Activated CD8-positive, alpha-beta memory T cell treated with anti-CD3 and anti-CD28 coated beads for 48 hours (primary cell): ENCODE measurements around the gene SPAM1.
"Not testable (repeated sequence)": the region's sequence is repeated elsewhere in the genome, so short reads cannot be mapped to it uniquely, and the experiment has no call there.

Experiments
- DNase-seq, 3 experiments: peaks; one replicate each; pipeline ENCODE4 v3.0.0-alpha.2; 2020; ENCODE audit warnings: low read depth in 2 of 3, low spot score in 2 of 3

The SPAM1 gene, protein sequence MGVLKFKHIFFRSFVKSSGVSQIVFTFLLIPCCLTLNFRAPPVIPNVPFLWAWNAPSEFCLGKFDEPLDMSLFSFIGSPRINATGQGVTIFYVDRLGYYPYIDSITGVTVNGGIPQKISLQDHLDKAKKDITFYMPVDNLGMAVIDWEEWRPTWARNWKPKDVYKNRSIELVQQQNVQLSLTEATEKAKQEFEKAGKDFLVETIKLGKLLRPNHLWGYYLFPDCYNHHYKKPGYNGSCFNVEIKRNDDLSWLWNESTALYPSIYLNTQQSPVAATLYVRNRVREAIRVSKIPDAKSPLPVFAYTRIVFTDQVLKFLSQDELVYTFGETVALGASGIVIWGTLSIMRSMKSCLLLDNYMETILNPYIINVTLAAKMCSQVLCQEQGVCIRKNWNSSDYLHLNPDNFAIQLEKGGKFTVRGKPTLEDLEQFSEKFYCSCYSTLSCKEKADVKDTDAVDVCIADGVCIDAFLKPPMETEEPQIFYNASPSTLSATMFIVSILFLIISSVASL

DNA sequence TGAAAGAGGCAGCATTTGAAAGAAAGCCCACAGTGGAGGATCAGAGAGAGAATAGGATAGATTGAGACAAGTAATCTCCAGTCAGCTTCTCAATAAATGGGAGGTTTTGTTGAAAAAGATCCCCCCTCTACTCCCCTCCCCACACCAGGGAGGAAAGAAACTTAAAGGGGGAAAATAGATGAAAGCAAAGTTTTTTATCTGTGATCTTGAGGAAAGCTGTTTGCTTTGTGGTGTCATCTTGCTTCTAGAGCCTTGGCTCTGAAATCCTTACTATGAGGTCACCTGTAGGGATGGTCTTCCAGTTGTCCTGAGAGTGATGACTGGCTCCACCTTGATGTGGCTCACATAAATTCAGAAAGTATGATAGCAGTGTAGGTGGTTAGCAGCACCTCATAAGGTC, at the start of gene SPAM1:
TSS of gene SPAM1 (plus strand) at position 301 of the 400 bp plus-strand sequence. CDS start 28,330 bp downstream, outside the sequence.
- no peak for DNase-seq

DNA sequence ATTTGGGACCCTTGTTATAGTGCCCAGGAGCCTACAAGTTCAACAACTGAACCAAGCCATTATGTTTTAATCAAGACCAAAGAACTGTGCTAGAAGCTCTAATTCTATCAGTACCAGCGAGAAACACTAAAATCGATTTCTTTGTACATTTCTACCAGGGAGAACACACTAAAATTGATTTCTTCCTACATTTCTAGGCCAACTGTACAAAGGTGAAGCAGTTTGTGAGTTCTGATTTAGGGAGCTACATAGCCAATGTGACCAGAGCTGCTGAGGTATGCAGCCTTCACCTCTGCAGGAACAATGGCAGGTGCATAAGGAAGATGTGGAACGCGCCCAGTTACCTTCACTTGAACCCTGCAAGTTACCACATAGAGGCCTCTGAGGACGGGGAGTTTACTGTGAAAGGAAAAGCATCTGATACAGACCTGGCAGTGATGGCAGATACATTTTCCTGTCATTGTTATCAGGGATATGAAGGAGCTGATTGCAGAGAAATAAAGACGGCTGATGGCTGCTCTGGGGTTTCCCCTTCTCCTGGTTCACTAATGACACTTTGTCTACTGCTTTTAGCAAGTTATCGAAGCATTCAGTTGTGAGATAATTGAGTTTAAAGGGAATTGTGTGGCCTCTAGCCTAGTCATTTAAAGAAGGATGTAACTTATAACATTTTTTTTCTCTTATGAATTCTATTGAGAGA, 48.3 kb upstream of the SPAM1 start:
- DNase-seq: no peak

DNA sequence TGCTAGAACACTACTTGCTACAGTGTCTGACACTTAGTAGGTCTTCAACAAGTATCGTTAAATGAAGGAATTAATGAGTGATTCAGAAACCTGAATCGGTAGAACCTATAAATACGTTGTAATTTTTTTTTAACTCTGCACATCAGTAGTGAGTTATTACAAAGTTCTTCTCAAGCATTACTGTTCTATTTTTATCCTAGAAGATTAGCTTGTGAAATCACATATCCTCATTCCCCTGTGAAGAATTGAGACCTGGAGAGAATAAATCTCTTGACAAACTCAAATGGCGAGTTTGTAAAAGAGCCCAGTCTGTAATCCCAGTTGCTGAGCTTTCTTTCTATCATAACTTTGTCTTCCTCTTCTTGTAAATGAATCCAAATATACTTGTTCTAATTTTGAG, 45.4 kb upstream of the SPAM1 start:
- DNase-seq: no peak

DNA sequence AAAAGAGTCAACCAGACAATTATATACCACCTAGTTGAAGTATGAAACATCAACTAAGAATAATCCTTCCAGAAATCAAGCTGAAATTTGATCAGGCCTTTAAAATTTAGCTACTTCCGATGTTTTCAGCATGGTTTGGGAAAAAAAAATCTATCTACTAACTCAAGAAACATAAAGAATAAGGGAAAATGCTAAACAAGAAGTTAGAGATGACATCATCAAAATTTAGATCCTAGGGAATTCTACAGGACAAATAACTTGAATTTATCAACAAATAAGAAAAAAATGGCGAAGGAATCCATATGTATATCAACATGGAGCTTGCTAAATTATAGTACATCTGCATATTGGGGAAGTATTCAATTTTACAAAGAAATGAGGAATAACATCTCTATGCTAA, 43.7 kb upstream of the SPAM1 start:
- no peak for DNase-seq

DNA sequence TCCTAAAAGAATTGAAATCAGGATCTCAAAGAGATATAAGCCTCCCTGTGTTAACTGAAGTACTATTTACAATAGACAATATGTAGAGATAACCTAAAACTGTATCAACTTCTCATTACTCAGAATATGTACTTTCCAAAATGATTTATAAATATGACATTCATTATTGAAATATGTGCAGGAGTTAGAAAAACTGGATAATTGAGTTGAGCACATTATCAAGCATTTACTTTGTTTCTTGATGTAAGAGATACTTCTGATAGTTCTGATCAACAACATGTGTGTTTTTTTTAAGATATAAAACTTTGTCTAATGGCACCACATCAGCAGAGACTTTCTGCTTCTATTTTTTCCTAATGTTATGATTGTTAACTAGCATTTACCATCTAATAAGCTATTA, 41.9 kb upstream of the SPAM1 start:
- no peak for DNase-seq

DNA sequence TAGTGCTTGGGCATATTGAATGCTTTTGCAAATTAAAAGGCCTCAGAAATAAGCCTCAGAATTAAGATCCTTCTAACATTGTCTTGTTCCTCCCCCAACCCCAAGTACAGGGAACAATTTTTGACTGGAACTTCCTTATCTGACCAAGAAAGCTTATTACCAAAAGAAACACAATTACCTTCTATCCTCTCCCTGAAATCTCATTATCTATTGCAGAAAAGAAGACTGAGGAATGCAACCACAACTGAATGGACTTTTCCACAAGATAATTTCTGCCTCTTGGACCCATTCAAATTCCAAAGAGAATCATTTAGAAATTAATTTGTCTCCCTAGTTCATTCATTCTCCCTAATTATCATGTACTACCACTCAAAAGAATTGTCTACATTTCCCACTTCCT, 36.8 kb upstream of the SPAM1 start:
- DNase-seq: no peak

GRCh38 chr7:123894753-123895152, 30.3 kb upstream of the SPAM1 start:
- not testable (repeated sequence) for DNase-seq

DNA sequence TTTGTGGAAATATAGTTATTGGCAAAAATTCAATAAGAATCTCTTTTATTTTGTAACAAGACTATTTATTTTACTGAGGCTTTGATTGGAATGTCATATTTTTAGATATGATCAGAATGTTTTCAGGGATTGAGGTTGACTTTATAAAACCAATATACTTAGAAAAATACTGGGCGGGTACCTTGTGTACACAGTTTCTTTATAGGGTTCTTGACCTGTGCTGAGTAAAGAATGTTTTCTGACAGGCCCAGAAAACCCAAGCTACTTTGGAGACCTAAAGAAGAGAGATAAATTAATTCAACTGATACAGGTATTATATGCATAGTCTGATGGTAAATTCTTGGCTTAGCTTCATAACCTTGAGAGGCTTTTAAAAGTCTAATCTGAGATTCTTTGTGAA, 23.9 kb upstream of the SPAM1 start:
- DNase-seq: no peak

- no peak for DNase-seq
Measured at GRCh38 chr7:123905714-123906113, 19.3 kb upstream of the SPAM1 start.

- DNase-seq: no peak
Measured at GRCh38 chr7:123916240-123916724, 8.8 kb upstream of the SPAM1 start.

GRCh38 chr7:123917878-123918277, 7.2 kb upstream of the SPAM1 start:
- no peak for DNase-seq

DNA sequence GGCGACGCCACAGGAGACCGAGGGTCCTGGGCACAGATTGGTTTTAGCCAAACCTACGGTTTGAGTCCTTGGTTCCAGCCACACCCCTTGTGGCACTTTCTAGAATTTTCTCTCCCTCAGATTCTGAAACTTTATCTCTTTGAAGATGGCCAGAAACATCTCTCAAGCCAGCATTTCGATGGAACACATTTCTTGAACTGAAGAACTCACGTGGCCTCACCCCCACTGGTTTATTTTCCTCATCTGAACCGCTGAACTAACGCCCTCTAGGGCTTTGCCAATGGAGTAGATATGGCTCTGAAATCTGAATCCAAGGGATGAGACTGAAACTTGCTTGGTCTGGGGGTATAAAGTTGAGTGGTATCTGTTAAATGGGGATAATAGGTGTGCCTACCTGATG, 6.7 kb upstream of the SPAM1 start:
- no peak for DNase-seq

GRCh38 chr7:123923599-123923998, 1.4 kb upstream of the SPAM1 start:
- no peak for DNase-seq

DNA sequence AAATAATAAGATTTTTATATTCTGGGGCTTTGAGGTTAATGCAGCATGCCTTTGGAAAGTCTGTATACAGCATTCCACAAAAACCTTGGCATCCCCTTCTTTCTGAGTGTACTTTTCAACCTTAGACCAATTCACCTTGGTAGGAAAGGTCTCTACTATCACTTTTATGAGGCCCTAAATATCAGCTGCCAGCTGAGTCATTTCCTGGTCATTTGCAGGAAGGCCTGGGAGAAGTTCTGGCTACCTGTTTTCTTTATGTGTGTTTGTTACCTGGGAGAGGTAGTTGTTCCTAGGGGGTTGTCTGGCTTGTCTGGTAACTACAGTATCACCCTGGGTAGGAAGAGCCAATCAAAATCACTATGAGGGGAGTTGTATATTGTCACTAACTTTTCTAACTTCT, 4.1 kb downstream of the SPAM1 start:
- no peak for DNase-seq

DNA sequence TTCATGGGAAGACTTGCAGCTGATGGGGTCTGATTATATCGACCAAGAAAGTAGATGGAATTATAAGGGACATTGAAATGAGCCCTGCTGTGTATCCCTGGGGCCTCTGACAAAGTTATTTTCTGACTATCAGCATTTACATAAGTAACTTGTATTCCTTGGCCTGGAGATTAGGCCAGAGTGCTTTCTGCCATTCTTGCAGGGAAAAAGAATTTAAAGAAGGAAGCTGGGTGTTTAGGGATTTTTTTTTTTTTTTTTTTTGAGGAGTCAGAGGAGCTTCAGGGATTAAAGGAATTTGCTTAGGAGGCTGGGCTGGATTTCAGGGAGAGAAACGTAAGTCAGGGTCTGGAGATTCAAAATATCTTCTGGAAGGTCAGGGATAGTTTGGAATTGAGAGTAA, 4.6 kb downstream of the SPAM1 start:
- no peak for DNase-seq

DNA sequence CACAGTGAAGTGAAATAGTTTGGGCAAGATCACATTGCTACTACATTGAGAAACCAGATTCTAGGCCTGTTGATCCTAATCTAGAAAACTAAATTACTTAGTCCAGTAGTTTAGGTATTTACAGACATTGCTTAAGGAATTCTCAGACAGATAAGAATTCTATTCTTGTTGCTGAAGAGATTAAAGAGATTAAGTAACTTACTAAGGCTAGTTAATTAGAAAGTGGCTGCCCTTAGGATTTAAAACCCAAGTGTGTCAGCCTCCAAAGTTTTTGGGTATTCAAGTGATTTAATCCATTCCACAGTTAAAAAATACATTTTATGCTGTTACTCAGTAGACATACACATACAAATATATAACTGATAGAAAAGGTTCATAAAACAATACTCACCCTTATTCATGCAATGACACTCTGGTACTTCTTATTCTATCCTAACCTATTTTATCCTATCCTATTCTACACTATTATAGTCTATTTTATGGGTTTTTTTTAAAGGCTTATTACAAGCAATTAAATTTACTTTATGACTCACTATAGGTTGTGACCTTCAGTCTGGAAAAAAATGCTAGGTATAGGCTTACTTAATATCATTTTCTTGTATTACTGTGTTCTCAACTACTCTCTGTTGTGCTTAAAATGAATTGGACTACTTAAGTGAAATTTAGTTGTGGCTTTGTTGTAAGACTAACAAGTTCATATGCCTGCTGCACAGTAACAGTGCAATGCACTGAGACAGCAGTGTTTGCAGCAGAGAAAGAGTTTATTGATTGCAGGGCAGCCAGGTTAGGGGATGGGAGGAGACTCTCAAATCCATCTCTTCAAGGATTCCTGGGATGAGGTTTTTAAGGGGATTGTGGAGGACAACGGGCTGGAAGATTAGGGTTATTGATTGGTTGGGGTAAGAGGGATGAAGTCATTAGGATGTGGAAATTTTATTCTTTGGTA, 10.7 kb downstream of the SPAM1 start:
- no peak for DNase-seq

DNA sequence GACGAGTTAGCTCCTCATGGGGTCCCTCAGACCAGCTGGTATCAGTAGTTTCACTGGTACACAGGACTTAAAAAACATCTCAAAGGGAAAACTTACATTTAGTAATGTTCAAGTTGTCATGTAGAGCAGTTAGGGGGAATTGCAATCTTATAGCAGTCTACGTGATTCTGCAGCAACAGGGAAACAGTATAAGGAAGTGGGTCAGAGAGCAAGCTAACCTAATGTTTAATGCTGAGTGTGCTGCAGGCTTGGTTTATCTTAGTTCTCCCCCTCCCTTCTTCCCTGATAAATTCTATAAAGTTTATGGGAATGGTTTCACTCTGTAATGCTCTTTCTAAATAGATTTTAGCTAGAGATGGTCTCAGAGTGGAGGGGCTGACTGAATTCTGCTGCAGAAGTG, 11.3 kb downstream of the SPAM1 start:
- DNase-seq: no peak

DNA sequence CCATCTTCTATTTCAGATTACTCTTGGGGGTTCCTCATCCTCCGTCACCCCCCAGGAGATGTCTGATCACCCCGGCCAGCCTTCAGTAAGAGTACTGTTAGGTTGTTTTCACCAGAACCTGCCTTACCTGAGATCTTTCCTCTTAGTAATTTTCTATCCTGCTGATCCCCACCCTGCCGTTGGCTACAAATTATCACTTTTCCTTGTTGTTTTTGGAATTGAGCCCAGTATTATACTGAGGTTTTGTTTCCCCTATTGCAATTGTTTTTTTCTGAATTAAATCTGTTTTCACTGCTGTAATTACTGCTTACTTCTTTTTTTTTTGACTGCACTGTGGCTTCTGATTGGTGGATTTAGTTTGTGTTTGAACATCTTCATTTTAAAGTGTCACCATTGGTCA, 14.7 kb downstream of the SPAM1 start:
- DNase-seq: no peak

DNA sequence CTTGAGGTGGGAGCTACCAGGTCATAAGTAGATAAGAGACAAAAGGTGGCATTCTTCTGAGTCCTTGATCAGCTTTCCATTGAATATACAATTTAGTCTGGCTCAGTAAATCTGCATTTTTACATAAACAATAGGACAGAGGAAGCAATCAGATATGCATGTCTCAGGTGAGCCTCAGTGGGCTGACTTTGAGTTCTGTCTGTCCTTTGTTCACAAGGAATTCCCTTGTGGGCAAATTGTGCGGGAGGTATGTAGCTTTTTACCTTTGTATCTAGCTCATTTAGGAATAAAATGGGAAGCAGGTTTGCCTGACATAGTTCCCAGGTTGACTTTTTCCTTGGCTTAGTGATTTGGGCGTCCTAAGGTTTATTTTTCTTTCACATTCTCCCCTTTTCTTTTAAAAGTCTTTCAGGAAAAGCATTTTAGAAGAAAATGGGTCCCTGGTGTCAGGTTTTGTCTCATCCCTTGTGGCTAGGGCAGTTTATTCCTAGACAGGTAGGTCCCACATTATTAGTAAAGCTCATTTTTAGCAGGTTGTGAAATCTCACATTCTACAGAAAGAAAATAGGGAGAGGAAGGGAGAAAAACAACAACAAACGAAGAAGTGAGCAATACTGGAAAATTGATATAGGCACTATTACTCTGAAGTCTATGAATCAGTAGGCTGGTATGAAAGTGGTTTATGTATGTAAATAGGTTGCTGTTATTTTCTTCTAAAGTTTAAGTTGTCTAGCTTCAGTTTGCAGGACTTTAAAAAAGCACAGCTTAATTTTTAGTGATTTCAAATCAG, 16.5 kb downstream of the SPAM1 start:
- DNase-seq: no peak

- DNase-seq: no peak
Measured at GRCh38 chr7:123944395-123944794, 19.4 kb downstream of the SPAM1 start.
